HG03108 (cell line): Measurements from ENCODE around the gene CRYBA1.

Experiments
- ATAC-seq: cut with Tn5 transposase; IDR thresholded peaks from one replicate; pipeline ENCODE4 v1.9.1; 2021; ENCODE audit warnings: moderate library complexity; ENCODE audit not compliant: unreplicated experiment

The CRYBA1 gene

DNA sequence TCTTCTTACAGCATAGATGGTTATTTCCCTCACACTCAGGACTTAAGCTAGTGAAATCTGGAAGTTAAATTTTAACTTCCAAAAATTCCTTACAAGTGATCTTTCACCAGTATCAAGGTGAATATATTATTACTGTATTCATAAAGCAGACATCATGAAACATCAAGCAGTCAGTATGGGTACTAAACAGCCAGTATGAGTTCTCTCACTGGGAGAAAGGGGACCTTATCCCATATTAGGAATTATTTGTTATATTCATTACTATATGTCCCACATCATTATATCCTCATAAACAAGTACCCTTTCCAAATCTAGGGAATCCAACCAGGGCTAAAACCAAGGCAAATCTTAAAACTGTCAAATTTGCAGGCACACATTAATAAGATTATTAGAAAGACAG, 32.0 kb downstream of the CRYBA1 start:
- no peak for ATAC-seq

DNA sequence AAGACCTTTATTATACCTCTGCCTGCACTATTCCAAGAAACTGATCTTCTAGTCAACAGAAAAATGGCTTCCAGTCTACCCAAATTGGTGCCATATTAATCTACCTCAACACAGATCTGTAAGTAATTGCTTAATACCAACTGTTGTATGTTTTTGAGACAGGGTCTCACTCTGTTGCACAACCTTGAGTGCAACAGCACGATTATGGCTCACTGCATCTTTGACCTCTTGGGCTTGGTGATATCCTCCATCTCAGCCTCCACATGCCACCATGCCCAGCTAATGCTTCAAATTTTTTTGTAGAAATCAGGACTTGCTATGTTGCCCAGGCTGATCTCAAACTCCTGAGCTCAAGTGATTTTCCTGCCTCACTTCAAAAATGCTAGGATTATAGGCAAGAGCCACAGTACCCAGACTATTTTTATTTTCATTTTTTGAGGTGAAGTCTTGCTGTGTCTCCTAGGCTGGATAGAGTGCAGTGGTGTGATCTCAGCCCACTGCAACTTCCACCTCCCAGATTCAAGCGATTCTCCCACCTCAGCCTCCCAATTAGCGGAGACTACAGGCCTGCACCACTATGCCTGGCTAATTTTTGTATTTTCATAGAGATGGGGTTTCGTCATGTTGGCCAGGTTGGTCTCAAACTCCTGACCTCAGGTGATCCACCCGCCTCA, 32.9 kb downstream of the CRYBA1 start:
- ATAC-seq = no peak

DNA sequence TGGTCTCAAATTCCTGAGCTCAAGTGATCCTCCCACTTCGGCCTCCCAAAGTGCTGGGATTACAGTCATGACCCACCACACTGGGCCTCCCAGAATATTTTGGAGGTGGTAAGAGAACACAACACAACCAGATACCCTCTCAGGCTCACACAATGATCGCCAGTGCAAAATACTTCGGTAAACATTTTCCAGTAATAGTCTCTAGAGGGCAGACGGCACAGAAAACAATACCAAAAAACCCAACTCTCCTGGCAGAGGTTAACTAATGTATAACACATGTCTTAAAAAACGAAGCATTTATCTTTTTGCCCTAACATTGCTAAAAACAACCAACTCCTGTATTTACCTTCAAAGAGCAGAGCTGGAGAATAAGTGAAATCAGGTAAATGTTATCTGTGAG, 36.8 kb downstream of the CRYBA1 start:
- no peak for ATAC-seq

DNA sequence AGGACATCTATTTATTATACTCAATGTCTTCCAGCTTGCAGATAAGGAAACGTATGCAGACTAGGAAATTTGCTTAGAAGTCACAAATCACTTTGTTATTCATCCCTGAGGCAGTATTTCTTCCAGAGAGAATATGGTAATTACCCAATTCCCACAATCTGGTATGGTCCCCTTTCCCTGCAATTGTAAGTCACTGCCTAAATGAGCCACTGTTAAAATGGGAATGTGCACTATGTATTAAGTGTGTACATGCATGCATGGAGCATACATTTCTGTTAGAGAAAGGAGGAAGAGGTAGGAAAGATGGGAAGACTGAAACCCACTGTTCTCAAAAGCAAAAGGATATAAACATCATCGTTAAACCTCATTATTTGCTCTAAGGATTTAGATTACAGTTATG, 37.3 kb downstream of the CRYBA1 start:
- no peak for ATAC-seq

DNA sequence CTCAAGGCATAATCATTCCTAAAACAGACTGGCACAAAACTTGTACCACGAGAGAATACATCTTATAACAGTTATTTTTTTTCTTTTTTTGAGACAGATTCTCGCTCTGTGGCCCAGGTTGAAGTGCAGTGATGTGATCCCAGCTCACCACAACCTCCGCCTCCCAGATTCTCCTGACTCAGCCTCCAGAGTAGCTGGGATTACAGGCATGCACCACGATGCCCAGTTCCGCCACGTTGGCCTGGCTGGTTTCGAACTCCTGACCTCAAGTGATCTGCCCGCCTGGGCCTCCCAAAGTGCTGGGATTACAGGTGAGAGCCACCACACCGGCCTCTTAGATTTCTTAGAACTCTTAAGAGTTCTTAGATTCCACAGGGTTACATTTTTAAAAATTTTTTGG, 43.2 kb downstream of the CRYBA1 start:
- ATAC-seq = no peak

DNA sequence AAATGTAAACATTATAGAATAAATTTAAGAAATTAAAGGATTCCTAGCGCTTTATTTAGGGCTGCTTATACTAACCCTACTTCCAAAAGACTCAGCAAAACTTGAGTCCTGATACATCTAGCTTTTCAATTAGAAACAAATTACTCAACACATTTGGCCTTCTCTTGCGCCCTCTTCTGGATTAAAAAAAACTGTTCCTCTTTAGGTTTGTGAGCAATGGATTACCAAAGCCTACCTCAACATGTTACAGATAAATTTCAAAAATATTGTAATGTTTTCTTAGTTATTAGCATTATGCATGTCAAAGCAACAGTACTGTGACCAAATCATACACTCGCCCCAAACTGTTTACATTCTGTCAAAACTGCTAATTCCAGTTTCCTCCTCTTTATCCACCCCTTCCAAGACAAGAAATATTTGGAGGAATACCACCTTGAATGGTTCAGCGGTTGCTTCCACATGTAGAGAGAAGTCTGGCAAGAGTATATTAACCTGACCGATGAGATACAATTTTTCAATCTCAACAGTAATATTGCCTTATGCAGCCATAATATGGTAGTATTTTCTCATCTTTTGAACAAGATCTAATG, 44.6 kb downstream of the CRYBA1 start:
- ATAC-seq = no peak

DNA sequence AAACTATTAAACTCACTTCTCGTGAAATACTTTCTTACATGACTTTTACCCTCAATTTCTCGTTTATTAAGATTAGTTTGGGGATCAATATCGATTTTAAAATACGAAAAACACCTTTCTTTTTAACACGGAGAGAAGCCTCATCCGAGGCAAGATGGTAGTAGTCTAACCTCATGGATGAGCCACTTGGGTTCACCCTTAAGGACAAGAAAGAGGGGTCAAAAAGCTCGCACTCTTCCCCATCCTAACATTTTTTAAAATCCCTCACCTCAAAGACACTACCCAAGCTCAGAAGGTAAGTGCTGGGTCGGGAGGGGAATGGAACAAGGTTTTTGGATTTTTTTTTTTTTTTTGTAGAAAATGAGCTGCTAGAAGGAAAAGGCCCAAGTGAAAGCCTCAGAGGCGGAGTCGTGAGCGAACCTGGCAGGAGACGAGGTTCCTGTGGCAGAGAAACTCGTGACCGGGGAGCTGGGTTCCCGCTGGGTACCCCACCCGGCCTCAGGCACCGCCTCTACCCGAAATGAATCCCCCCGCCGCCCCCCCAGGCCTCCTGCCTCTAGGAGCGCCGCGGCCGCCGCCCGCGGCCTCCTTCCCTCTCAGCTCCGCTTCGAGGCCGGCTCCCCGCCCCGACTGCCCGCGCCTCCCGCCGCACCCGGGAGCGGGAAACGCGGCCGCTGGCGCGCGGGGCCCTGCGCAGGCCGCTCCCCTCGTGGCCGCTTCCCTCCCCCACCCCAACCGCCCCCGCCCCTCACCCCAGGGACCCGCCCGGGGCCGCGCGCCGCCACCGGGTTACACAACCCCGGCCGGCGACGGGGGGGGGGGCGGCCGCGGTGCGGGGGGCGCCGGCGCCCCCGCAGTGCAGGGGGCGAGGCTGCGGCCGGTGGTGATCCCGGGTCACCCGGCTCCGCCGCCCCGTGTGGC, 45.7 kb downstream of the CRYBA1 start:
- ATAC-seq = no peak

DNA sequence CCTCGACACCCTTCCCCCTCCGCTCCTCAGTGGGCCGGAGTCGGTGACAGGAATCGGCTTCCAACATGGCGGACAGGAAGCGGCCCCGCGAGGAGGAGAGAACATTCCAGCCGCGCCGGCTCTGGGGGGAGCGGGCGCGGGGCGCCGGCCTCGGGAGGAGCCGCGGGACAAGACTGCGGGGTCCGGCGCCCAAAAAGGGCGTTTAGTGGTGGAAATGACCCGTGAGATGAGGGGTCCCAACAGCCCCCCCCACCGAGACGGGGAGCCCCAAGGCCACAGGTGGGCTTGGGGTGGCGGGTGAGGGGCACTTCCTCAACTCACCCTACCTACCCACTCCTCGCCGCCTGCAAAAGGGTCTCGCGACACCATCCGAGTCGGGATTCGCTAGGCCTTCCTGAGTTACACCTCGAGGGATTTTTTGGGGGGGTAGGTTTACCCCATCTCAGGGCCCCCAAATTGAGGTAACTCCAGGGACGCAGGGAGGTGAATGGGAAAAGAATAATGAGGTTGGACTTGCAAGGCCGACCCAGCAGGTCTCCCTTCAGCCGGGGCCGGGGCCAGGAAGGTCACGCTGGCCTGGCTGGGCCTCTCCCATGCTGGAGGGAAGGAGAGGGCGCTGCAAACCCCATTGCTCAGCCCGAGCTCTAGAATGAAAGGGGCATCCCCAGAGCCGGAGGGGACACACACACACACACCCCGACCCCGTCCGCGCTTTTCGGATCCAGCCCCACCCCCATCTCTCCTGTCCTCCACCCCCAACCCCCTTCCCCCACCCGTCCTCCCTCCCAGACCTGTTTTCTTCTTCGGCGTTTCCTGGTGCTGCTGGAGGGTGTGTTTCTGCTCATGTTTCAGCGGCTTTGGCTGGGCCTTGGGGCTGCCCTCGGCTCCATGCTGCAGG, 46.6 kb downstream of the CRYBA1 start:
- ATAC-seq = no peak

DNA sequence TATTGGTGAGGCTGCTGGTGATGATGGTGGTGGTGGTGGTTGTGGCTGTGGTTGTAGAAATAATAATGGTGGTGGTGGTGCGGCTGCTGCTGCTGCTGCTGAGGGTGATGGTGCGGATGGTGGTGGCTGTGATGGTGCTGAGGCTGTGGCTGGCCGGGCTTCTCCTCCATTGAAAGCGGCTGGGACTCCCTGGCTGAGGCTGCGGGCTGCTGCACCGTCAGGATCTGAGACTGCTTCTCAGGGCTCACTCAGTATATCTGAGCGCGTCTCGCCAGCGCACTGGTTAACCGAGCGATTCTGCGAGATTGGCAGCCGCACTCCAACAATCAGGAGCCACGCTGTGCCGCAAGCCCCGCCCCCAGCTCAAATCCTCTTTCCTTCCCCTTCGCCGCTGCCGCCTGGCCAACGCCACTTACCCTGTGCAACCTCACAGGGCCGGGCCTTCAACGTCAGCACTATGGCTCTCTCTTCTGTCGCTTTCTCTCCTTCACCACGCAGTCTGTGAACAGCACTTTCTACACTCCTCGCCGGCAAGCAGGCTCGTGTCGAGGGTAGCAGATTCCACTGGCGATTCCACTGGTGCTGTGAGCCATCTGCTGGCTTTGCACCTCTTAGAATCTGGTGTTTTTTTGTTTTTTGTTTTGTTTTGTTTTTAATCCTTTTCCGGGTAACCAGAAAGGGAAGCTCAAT, 47.4 kb downstream of the CRYBA1 start, which contains the start of gene NUFIP2:
NUFIP2 (minus strand) TSS at position 259 of the 690 bp plus-strand sequence; CDS start at position 170, 89 bp downstream.
- peak; percentile 75 for ATAC-seq

DNA sequence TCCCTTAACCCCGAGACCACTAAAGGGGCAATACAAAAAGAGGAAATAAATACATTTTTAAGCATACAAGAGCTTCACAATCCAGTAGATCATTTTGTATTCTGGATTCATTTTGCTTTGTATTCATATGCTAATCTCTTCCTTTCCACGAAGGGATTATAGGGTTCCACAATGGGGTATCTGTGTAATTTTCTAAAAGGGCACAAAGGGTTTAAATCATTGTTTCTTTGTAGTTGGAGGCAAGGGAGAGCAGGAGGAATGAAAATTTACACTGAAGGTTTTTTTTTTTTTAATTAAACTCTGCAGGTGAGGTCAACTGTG, 47.9 kb downstream of the CRYBA1 start:
- no peak for ATAC-seq

DNA sequence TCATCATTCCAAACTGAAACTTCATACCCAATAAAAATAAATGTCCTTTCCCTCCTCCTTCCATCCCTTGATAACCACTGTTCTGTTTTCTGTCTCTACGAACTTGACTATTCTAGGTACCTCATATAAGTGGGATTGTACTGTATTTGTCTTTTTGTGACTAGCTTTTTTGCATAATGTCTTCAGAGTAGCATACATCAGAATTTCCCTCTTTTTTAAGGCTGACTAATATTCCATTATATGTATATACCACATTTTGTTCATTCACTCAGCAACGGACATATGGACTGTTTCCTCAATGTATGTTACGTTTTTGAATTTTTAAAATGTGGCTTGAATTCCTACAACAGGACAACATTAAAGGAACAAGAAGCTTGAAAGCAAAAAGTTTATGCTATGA, 48.8 kb downstream of the CRYBA1 start:
- no peak for ATAC-seq

DNA sequence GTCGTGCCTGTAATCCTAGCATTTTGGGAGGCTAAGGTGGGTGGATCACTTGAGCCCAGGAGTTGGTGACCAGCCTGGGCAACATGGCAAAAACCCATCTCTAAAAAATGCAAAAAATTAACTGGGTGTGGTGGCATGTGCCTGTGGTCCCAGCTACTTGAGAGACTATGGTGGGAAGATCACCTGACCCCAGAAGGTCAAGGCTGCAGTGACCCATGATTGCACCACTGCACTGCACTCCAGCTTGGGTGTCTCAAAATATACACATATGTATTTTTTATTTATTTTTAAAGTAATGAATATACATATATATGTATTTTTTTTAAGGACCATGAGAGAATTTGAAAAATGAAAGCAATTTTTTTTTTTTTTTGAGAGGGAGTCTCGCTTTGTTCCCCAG, 52.4 kb downstream of the CRYBA1 start:
- no peak for ATAC-seq

DNA sequence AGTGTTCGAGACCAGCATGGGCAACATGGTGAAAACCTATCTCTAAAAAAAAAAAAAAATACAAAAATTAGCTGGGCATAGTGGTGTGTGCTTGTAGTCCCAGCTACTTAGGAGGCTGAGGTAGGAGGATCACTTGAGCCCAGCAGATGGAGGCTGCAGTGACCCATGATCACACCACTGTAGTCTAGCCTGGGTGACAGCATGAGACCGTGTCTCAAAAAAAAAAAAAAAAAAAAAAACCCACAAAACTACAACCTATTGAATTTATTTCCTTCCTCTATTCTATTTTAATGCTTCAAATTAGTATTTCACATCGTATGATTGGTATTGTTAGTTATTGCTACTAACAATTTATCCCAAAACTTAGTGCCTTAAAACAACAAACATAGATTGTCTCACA, 56.7 kb downstream of the CRYBA1 start:
- ATAC-seq = no peak
